K562 (cell line): Measurements from ENCODE around the gene RBM18. TPM values are rescaled to one million over a fixed set of nuclear protein-coding genes. Genes with fewer than 3 reads are reported as not detected.

Source experiments
- ATAC-seq: fragments of 200-7000 bp; cut with Tn5 transposase; 3 replicates; pipeline ENCODE4 v1.9.1; 2020; ENCODE audit warnings: moderate library complexity
- BruUV-seq: library from RNA; stranded (reverse); fragments of 400-500 nt; replicated peaks from 2 replicates; lab custom pipeline; 2021; lab: Mats Ljungman, UMichigan
- CTCF ChIA-PET: fragments of 300-600 bp; formaldehyde crosslinking; extraction: SDS; loops from one replicate; lab custom pipeline; 2021; ENCODE audit warnings: low intra/inter-chr PET ratio; lab: Yijun Ruan, JAX
- POLR2A ChIA-PET: fragments of 300-600, 350-650 bp; sonication (Branson Sonifier 250); formaldehyde crosslinking; extraction: SDS; loops from one replicate; lab custom pipeline; 2021; ENCODE audit warnings: antibody characterized with exemption, inconsistent platforms; lab: Yijun Ruan, JAX
- DNase-seq, 4 experiments: peaks; one replicate each; pipeline versions ENCODE4 v3.0.0 to v3.0.0-alpha.2; 2011 to 2018; ENCODE audit warnings: low spot score in 3 of 4, mixed read lengths in 3 of 4; ENCODE audit errors: extremely low read depth in 1 of 4
- FAIRE-seq: peaks from 2 replicates; lab custom pipeline; 2011; peaks lifted over from hg19 to GRCh38; lab: Jason Lieb, UNC
- H2AFZ ChIP-seq: 2 replicates; pipeline ENCODE4 v1.6.0; 2011; ENCODE audit warnings: low read depth, low read length, control low read depth, inconsistent platforms
- H3K27ac ChIP-seq: fragments of 200-600 bp; 3 replicates; pipeline ENCODE4 v1.8.0; 2011; ENCODE audit warnings: low read depth, mild to moderate bottlenecking, control low read depth, inconsistent platforms, low read length, moderate library complexity, mixed read lengths; ENCODE audit errors: extremely low read depth
- H3K27me3 ChIP-seq, 2 experiments: fragments of 300-600 bp in 1 of 2; 2 replicates in 1 of 2; 3 replicates in 1 of 2; pipeline versions ENCODE4 v1.6.0 to v1.8.0; 2011; ENCODE audit warnings: inconsistent platforms in 2 of 2, low read length in 2 of 2, mild to moderate bottlenecking in 1 of 2, mixed read lengths in 1 of 2, moderate library complexity in 1 of 2; ENCODE audit not compliant: control insufficient read depth in 2 of 2, insufficient read depth in 2 of 2
- H3K36me3 ChIP-seq: fragments of 300-600 bp; 3 replicates; pipeline ENCODE4 v1.8.0; 2011; ENCODE audit warnings: mild to moderate bottlenecking, low read length, inconsistent platforms; ENCODE audit not compliant: control insufficient read depth, insufficient read depth
- H3K4me1 ChIP-seq, 2 experiments: fragments of 200-600 bp in 1 of 2; replicated peaks in 1 of 2; 2 replicates in 1 of 2; 3 replicates in 1 of 2; pipeline versions ENCODE4 v1.5.1 to v1.8.0; 2011; ENCODE audit warnings: inconsistent platforms in 2 of 2, low read length in 2 of 2, mild to moderate bottlenecking in 1 of 2, mixed read lengths in 1 of 2, moderate library complexity in 1 of 2; ENCODE audit not compliant: control insufficient read depth in 2 of 2, insufficient read depth in 2 of 2
- H3K4me2 ChIP-seq: 2 replicates; pipeline ENCODE4 v1.6.1; 2011; ENCODE audit warnings: low read length, control low read depth, inconsistent platforms, mixed read lengths; ENCODE audit not compliant: insufficient read depth
- H3K4me3 ChIP-seq: fragments of 200-600 bp; sonication (generic), shearing (Covaris generic); 2 replicates; pipeline ENCODE4 v1.5.1; 2016; ENCODE audit warnings: control low read depth, inconsistent platforms
- H3K79me2 ChIP-seq: fragments of 200-600 bp; 3 replicates; pipeline ENCODE4 v1.8.0; 2011; ENCODE audit warnings: low read length, inconsistent platforms; ENCODE audit not compliant: control insufficient read depth, insufficient read depth
- H3K9ac ChIP-seq, 2 experiments: 2 replicates each; pipeline versions ENCODE4 v1.6.0 to v1.6.1; 2011; ENCODE audit warnings: low read depth in 2 of 2, low read length in 2 of 2, control low read depth in 1 of 2, inconsistent platforms in 1 of 2, mild to moderate bottlenecking in 1 of 2, mixed read lengths in 1 of 2; ENCODE audit not compliant: insufficient read depth in 1 of 2
- H3K9me1 ChIP-seq: one replicate; pipeline ENCODE4 v1.6.0; 2011; ENCODE audit warnings: inconsistent platforms, mild to moderate bottlenecking, low read length, moderate library complexity; ENCODE audit not compliant: control insufficient read depth, insufficient read depth
- H3K9me3 ChIP-seq: replicated peaks from 2 replicates; pipeline ENCODE4 v1.5.1; 2011; ENCODE audit warnings: low read depth, low read length, inconsistent platforms; ENCODE audit not compliant: control insufficient read depth, insufficient read depth
- H4K20me1 ChIP-seq: replicated peaks from 2 replicates; pipeline ENCODE4 v1.6.1; 2011; ENCODE audit warnings: low read length, inconsistent platforms, mixed read lengths; ENCODE audit not compliant: control insufficient read depth, insufficient read depth
- BRCA1 ChIP-seq, 2 experiments: fragments of 450-650 bp in 1 of 2; sonication (generic) in 1 of 2; formaldehyde crosslinking in 1 of 2; IDR thresholded peaks; 2 replicates each; pipeline versions ENCODE4 v1.5.0 to v1.6.1; 2017 to 2020; ENCODE audit warnings: mild to moderate bottlenecking in 1 of 2, missing genetic modification reagents in 1 of 2
- CEBPG ChIP-seq, 3 experiments: fragments of 200-800 bp in 1 of 3; sonication (Bioruptor generic) in 1 of 3; sonication (generic) in 1 of 3; formaldehyde crosslinking in 1 of 3; IDR thresholded peaks in 2 of 3; conservative IDR thresholded peaks in 1 of 3; 2 replicates each; pipeline versions ENCODE4 v1.6.1 to v1.8.0; 2016 to 2022; ENCODE audit warnings: missing compliant biosample characterization in 2 of 3, missing genetic modification characterization in 2 of 3, mild to moderate bottlenecking in 1 of 3, missing genetic modification reagents in 1 of 3
- ELF2 ChIP-seq: fragments of 250-450 bp; sonication (Bioruptor Pico); IDR thresholded peaks from 2 replicates; pipeline ENCODE4 v1.5.0; 2021; ENCODE audit warnings: mild to moderate bottlenecking
- FOXP1 ChIP-seq: sonication (generic); formaldehyde crosslinking; IDR thresholded peaks from 2 replicates; pipeline ENCODE4 v1.8.0; 2022; ENCODE audit warnings: mild to moderate bottlenecking, missing genetic modification reagents
- GATAD2B ChIP-seq: fragments of 450-650 bp; IDR thresholded peaks from 2 replicates; pipeline ENCODE4 v1.6.1; 2017; ENCODE audit warnings: mild to moderate bottlenecking, borderline replicate concordance
- ILK ChIP-seq: fragments of 450-650 bp; IDR thresholded peaks from 2 replicates; pipeline ENCODE4 v1.6.1; 2016; ENCODE audit warnings: missing genetic modification characterization, low read depth, mild to moderate bottlenecking, missing compliant biosample characterization, moderate library complexity, borderline replicate concordance
- MAFK ChIP-seq: IDR thresholded peaks from 2 replicates; pipeline ENCODE4 v1.6.1; 2011; ENCODE audit warnings: low read length, improper control_type of control experiment
- NCOA2 ChIP-seq, 2 experiments: fragments of 450-650 bp; IDR thresholded peaks; 2 replicates each; pipeline ENCODE4 v1.6.1; 2018; ENCODE audit warnings: mild to moderate bottlenecking in 2 of 2, moderate library complexity in 1 of 2; ENCODE audit not compliant: partially characterized antibody in 2 of 2
- POLR2AphosphoS5 ChIP-seq: IDR thresholded peaks from 2 replicates; pipeline ENCODE4 v1.6.1; 2011; ENCODE audit warnings: mild to moderate bottlenecking, low read depth, low read length, moderate library complexity; ENCODE audit not compliant: control insufficient read depth, insufficient read depth
- SAFB ChIP-seq: fragments of 200-400 bp; formaldehyde crosslinking; IDR thresholded peaks from 2 replicates; pipeline ENCODE4 v1.6.1; 2017; ENCODE audit warnings: low read depth, low read length, borderline replicate concordance
- UBTF ChIP-seq, 2 experiments: IDR thresholded peaks; 2 replicates each; pipeline ENCODE4 v1.6.1; 2012; ENCODE audit warnings: improper control_type of control experiment in 2 of 2, low read depth in 2 of 2, low read length in 2 of 2, borderline replicate concordance in 1 of 2
- ZNF174 ChIP-seq: fragments of 250-450 bp; sonication (Bioruptor Pico); IDR thresholded peaks from 2 replicates; pipeline ENCODE4 v1.4.0; 2020; ENCODE audit warnings: mild to moderate bottlenecking
- ZNF395 ChIP-seq: fragments of 200-800 bp; sonication (Bioruptor generic); IDR thresholded peaks from 2 replicates; pipeline ENCODE4 v1.6.1; 2017; ENCODE audit warnings: missing genetic modification characterization, missing compliant biosample characterization
- WGBS: fragments of 100-300 bp; shearing (Covaris generic); methylation state at CpG from one replicate; pipeline ENCODE4 v1.1.6; 2016; ENCODE audit warnings: low coverage, mixed read lengths; ENCODE audit not compliant: insufficient coverage; ENCODE audit errors: missing lambda C conversion rate; 5-methylcytosine and 5-hydroxymethylcytosine counted together
- in situ Hi-C: fragments of 300-500 bp; cut with MboI; formaldehyde crosslinking; loops from 4 replicates; pipeline ENCODE4 v1.15.0; 2018; ENCODE audit warnings: inconsistent platforms, mixed read lengths
- intact Hi-C: fragments of 100-400 bp; cut with micrococcal nuclease; formaldehyde crosslinking; loops from 2 replicates; pipeline ENCODE4 v1.14.2; 2022
- polyA plus RNA-seq, 8 experiments: library from polyadenylated mRNA; depleted of rRNA in 4 of 8; stranded (reverse) in 5 of 8; unstranded in 3 of 8; fragments of >200 nt; fragmentation: Nextera tagmentation in 2 of 8; fragmentation: Illumina TruSeq in 1 of 8; extraction: Ambion mirVana in 2 of 8; extraction: Trizol in 1 of 8; gene quantifications; 2 replicates each; pipeline versions ENCODE4 v1.2.1 to v1.2.3, GENCODE V29; 2011 to 2014; ENCODE audit warnings: inconsistent platforms in 1 of 8, missing spikeins in 1 of 8
- total RNA-seq, 7 experiments: library from RNA; depleted of rRNA in 6 of 7; stranded (reverse); fragments of >200 nt in 6 of 7; fragmentation: Illumina TruSeq in 2 of 7; extraction: Trizol in 2 of 7; gene quantifications; 2 replicates each; pipeline versions ENCODE4 v1.2.1 to v1.2.3, GENCODE V29; 2011 to 2021; ENCODE audit warnings: low replicate concordance in 1 of 7

The RBM18 gene
- total and polyA plus RNA-seq, 9 of the 15 experiments (the other 6 are each of a cell fraction or from before 2014, with no cell fraction given): 7.9 to 86.3 (median 34.0) TPM

GRCh38 chr9:122294531-122294930 is 29.9 kb upstream of the RBM18 start:
- Histone ChIP-seq H3K4me3 (no peak overlapping the region), H3K9me1 (no peaks in the 10 kb centered on the region), H3K4me2 (no peak overlapping the region), H3K27me3 (no peaks in the 10 kb centered on the region), H4K20me1 (no peaks in the 10 kb centered on the region), H3K9me3 (no peaks in the 10 kb centered on the region), H3K27ac (no peak overlapping the region), H3K4me1 (no peaks in the 10 kb centered on the region), H3K9ac (no peak overlapping the region), H2AFZ (no peak overlapping the region), H3K79me2 (peaks cover 4% of the 10 kb centered on the region; the same call in 1 of the 3 replicates), H3K36me3 (peaks cover 85% of the 10 kb centered on the region)
- in situ Hi-C loops (no loop called here), intact Hi-C loops (no loop called here)
- TF ChIP-seq ZNF174 (CRISPR knock-in tag) (no peak), POLR2AphosphoS5 (no peak), CEBPG (CRISPR knock-in tag; IDR thresholded peaks at IDR 0.05) (no peak), CEBPG (tag; conservative IDR thresholded peaks at IDR 0.05 in 1 of 2, IDR thresholded peaks at IDR 0.05 in 1 of 2) (no peak), FOXP1 (CRISPR knock-in tag) (no peak), ILK (tag) (no peak), NCOA2 (IDR thresholded peaks at IDR 0.05; ENCODE audit: partially characterized antibody in 2 of 2) (no peak), SAFB (no peak), ELF2 (no peak), GATAD2B (no peak), BRCA1 (IDR thresholded peaks at IDR 0.05) (no peak), BRCA1 (CRISPR knock-in tag; IDR thresholded peaks at IDR 0.05) (no peak), UBTF (IDR thresholded peaks at IDR 0.05; ENCODE audit: borderline replicate concordance in 1 of 2, low read depth in 2 of 2, low read length in 2 of 2) (no peak), MAFK (no peak), ZNF395 (CRISPR knock-in tag) (no peak)
- no TSS peak for BruUV-seq
- POLR2A ChIA-PET: interaction anchor here (0.9 to 1.0 kb wide), 2 partner anchors 9 to 31 kb away, joined by 3 read pairs; no protein-coding TSS in a partner anchor
- ATAC-seq (no peak), DNase-seq (no peak), FAIRE-seq (no peak)
- CTCF ChIA-PET: no interaction called here
- WGBS: 82% methylated on average over 4 of the region's 4 CpGs
